ENCODE measurements around the gene SNRPD1.
"Not testable (repeated sequence)": the region's sequence is repeated elsewhere in the genome, so short reads cannot be mapped to it uniquely, and the experiment has no call there.

The SNRPD1 gene

GRCh38 chr18:21612125-21613039 is at the start of gene SNRPD1:
SNRPD1 (plus strand) TSS chr18:21612314; CDS start chr18:21612430, 116 bp downstream.
- Histone ChIP-seq H3K27me3 (no peaks in the 10 kb centered on the region), H3K4me1 (peaks cover 14 to 24% (median 19%) of the 10 kb centered on the region in 10 experiments), H3K4me2 (peak within 1 kb of the TSS; percentile 70 to 94 (median 88)), H3K4me3 (peak within 1 kb of the TSS; percentile 68 to 85 (median 78)), H3K9ac (peak within 1 kb of the TSS; percentile 86 to 99 (median 95)), H4K20me1 (peaks cover 6 to 45% (median 32%) of the 10 kb centered on the region in 11 experiments; a peak in 21 of 22 replicates), H3K9me3 (replicated peaks in 1 of 11) (peaks cover 0 to 44% (median 19%) of the 10 kb centered on the region in 11 experiments; a peak in 14 of 22 replicates), H3K27ac (peak within 1 kb of the TSS; percentile 84 to 99 (median 97)), H3K36me3 (peaks cover 12 to 43% (median 37%) of the 10 kb centered on the region in 11 experiments)
- no peak for TF ChIP-seq Cebpa-rat (IDR thresholded peaks at IDR 0.05)

- H3K27me3 ChIP-seq = no peaks in the 10 kb centered on the region
- no peak overlapping the region for H3K4me2 ChIP-seq
- H4K20me1 ChIP-seq = peaks cover 0 to 60% (median 4%) of the 10 kb centered on the region in 11 experiments; a peak in 10 of 22 replicates
- no peak overlapping the region for H3K4me3 ChIP-seq
- no peak overlapping the region for H3K9ac ChIP-seq
- TF ChIP-seq Cebpa-rat (IDR thresholded peaks at IDR 0.05) = no peak
- no peaks in the 10 kb centered on the region for H3K9me3 ChIP-seq (replicated peaks in 1 of 11)
- no peaks in the 10 kb centered on the region for H3K4me1 ChIP-seq
- H3K36me3 ChIP-seq = peaks cover 93 to 100% (median 100%) of the 10 kb centered on the region in 11 experiments
- H3K27ac ChIP-seq = no peak overlapping the region
Observed at GRCh38 chr18:21571772-21572171, 40.3 kb upstream of the SNRPD1 start.

DNA sequence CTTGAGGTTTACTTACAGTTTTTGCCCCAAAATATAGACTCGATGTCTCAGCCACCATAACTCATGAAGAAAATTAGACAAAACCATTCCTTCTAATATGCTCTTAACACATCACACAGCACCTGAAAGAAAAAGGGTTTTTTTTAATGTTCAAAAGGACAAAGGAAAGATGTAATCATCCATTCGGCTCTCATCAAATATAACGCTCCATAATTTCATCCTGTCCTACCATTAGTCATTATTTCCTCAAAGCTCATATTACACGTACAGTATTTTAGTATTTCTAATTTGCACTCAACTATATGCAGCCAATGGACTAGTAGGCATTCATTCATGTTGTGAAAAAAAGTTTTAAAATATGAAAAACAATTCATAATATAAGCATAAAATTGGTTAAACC is 36.5 kb upstream of the SNRPD1 start:
- Histone ChIP-seq H3K4me2 (no peak overlapping the region), H3K27ac (no peak overlapping the region), H3K36me3 (peaks cover 79 to 99% (median 89%) of the 10 kb centered on the region in 11 experiments), H3K4me3 (no peak overlapping the region), H3K27me3 (no peaks in the 10 kb centered on the region), H3K9me3 (replicated peaks in 1 of 11) (no peaks in the 10 kb centered on the region), H4K20me1 (peaks cover 0 to 71% (median 8%) of the 10 kb centered on the region in 11 experiments; a peak in 8 of 22 replicates), H3K9ac (no peak overlapping the region), H3K4me1 (no peaks in the 10 kb centered on the region)
- TF ChIP-seq Cebpa-rat (IDR thresholded peaks at IDR 0.05) = no peak

DNA sequence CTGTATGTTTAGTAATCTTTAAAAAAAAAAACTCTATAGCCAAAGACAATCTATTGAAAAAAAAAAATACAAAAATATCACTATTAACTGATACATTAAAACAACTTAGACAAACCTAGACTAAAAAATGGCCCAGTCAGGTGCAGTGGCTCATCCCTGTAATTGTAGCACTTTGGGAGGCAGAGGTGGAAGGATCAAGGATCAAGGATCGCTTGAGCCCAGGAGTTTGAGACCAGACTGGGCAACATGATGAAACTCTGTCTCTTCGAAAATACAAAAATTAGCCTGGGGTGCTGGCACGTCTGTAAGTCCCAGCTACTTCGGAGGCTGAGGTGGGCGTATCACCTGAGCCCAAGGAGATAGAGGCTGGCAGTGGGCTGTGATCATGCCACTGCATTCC is 27.7 kb upstream of the SNRPD1 start:
- Histone ChIP-seq H3K4me1 (no peaks in the 10 kb centered on the region), H3K4me2 (no peak overlapping the region), H3K9me3 (replicated peaks in 1 of 11) (peaks cover 7 to 26% (median 21%) of the 10 kb centered on the region in 11 experiments; a peak in 20 of 22 replicates), H4K20me1 (peaks cover 9 to 95% (median 46%) of the 10 kb centered on the region in 11 experiments; a peak in 19 of 22 replicates), H3K4me3 (no peak overlapping the region), H3K27me3 (no peaks in the 10 kb centered on the region), H3K9ac (no peak overlapping the region), H3K36me3 (peaks cover 51 to 95% (median 66%) of the 10 kb centered on the region in 11 experiments), H3K27ac (no peak overlapping the region)
- TF ChIP-seq Cebpa-rat (IDR thresholded peaks at IDR 0.05) = no peak

DNA sequence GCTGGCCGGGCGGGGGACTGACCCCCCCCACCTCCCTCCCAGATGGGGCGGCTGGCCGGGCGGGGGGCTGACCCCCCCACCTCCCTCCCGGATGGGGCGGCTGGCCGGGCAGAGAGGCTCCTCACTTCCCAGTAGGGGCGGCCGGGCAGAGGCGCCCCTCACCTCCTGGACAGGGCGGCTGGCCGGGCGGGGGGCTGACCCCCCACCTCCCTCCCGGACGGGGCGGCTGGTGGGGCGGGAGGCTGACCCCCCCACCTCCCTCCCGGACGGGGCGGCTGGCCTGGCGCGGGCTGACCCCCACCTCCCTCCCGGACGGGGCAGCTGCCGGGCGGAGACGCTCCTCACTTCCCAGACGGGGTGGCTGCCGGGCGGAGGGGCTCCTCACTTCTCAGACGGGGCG is 19.8 kb upstream of the SNRPD1 start:
- H3K27me3 ChIP-seq, H3K9ac ChIP-seq, H3K4me3 ChIP-seq, H3K4me2 ChIP-seq, H3K27ac ChIP-seq: not testable (repeated sequence)
- Histone ChIP-seq H4K20me1 (peaks cover 0 to 60% (median 22%) of the 10 kb centered on the region in 11 experiments; a peak in 13 of 22 replicates), H3K36me3 (peaks cover 29 to 72% (median 60%) of the 10 kb centered on the region in 11 experiments), H3K4me1 (peaks cover 0 to 14% (median 7%) of the 10 kb centered on the region in 10 experiments; a peak in 14 of 20 replicates), H3K9me3 (replicated peaks in 1 of 11) (peaks cover 16 to 72% (median 67%) of the 10 kb centered on the region in 11 experiments; a peak in 21 of 22 replicates)

DNA sequence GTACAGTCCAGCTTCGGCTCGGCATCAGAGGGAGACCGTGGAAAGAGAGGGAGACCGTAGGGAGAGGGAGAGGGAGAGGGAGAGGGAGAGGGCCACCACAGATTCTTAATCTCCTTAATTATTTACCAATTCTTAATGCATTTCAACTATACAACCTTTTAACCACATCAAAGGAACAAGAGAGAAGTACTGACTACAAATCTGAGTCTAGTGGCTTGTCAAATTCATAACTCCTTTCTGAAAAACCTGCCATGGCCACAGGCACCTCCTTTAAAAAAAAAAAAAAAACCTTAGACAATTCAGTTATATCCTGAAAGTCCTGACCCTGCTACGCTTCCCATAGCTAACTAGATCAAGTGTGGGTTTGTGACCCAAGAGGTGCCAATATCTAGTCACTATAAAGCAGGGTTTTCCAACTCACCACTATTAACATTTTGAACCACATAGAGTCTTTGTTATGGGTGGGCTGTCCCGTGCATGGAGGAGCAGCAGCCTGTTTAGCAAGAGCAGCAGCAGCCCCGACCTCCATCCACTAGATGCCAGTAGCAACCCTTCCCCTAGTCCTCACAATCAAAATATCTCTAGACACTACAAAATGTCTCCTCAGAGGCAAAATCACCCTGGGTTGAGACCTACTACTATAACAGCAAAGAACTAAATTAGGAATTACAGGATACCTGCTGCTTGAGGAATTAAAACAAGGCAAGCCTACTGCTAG is 18.4 kb upstream of the SNRPD1 start:
- H3K4me3 ChIP-seq = no peak overlapping the region; a peak in 1 of 20 replicates
- peaks cover under 1 to 59% (median 25%) of the 10 kb centered on the region in 11 experiments; a peak in 14 of 22 replicates for H4K20me1 ChIP-seq
- no peaks in the 10 kb centered on the region for H3K27me3 ChIP-seq
- no peak for TF ChIP-seq Cebpa-rat (IDR thresholded peaks at IDR 0.05)
- no peak overlapping the region for H3K9ac ChIP-seq
- H3K4me1 ChIP-seq = peaks cover 12 to 27% (median 19%) of the 10 kb centered on the region in 10 experiments
- peaks cover 19 to 58% (median 47%) of the 10 kb centered on the region in 11 experiments; a peak in 21 of 22 replicates for H3K36me3 ChIP-seq
- no peak overlapping the region for H3K27ac ChIP-seq
- H3K4me2 ChIP-seq = no peak overlapping the region
- peaks cover 9 to 59% (median 55%) of the 10 kb centered on the region in 11 experiments; a peak in 20 of 22 replicates for H3K9me3 ChIP-seq (replicated peaks in 1 of 11)

DNA sequence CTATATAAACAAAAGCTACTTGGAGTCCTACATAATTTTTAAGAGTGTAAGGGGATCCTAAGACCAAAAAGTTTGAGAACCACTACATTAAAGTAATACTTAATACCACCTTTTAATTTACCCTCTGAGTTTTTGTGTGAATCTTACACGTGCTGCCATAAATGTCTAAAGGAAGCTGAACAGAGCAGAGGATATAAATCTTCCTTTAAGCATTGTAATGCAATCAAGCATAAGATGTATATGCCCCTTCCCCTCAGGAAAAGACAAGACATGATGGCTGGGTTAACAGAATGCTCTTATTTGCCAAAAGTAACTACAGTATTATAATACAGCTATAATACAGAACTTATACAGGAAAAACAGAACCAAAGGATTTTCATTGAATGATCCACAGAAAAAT is 14.5 kb upstream of the SNRPD1 start:
- Histone ChIP-seq H3K36me3 (peaks cover 18 to 31% (median 26%) of the 10 kb centered on the region in 11 experiments; a peak in 21 of 22 replicates), H3K9ac (peak overlapping the region in 2 of 11 experiments; percentile 93 to 97; a peak in 4 of 22 replicates), H3K27me3 (no peaks in the 10 kb centered on the region), H3K4me2 (peak overlapping the region in 10 of 11 experiments; percentile 36 to 97 (median 90); a peak in 17 of 22 replicates), H3K4me1 (peaks cover 29 to 49% (median 40%) of the 10 kb centered on the region in 10 experiments), H3K4me3 (peak overlapping the region in 2 of 10 experiments; percentile 89 to 98; a peak in 1 of 20 replicates), H3K27ac (no peak overlapping the region), H3K9me3 (replicated peaks in 1 of 11) (peaks cover 8 to 31% (median 25%) of the 10 kb centered on the region in 11 experiments; a peak in 20 of 22 replicates), H4K20me1 (peaks cover 4 to 37% (median 27%) of the 10 kb centered on the region in 11 experiments; a peak in 13 of 22 replicates)
- TF ChIP-seq Cebpa-rat (IDR thresholded peaks at IDR 0.05) = no peak
